IPS-18c (cell line): Measurements from ENCODE around the gene HOTAIR.

Source experiments
- H3K4me3 ChIP-seq: 2 replicates; pipeline ENCODE4 v1.7.0; 2013; ENCODE audit warnings: low read depth, mild to moderate bottlenecking, low read length, moderate library complexity; ENCODE audit not compliant: insufficient read depth
- H3K9me3 ChIP-seq: one replicate; pipeline ENCODE4 v1.6.1; 2013; ENCODE audit warnings: mild to moderate bottlenecking, low read length, moderate library complexity; ENCODE audit not compliant: control insufficient read depth, insufficient read depth

The HOTAIR gene

DNA sequence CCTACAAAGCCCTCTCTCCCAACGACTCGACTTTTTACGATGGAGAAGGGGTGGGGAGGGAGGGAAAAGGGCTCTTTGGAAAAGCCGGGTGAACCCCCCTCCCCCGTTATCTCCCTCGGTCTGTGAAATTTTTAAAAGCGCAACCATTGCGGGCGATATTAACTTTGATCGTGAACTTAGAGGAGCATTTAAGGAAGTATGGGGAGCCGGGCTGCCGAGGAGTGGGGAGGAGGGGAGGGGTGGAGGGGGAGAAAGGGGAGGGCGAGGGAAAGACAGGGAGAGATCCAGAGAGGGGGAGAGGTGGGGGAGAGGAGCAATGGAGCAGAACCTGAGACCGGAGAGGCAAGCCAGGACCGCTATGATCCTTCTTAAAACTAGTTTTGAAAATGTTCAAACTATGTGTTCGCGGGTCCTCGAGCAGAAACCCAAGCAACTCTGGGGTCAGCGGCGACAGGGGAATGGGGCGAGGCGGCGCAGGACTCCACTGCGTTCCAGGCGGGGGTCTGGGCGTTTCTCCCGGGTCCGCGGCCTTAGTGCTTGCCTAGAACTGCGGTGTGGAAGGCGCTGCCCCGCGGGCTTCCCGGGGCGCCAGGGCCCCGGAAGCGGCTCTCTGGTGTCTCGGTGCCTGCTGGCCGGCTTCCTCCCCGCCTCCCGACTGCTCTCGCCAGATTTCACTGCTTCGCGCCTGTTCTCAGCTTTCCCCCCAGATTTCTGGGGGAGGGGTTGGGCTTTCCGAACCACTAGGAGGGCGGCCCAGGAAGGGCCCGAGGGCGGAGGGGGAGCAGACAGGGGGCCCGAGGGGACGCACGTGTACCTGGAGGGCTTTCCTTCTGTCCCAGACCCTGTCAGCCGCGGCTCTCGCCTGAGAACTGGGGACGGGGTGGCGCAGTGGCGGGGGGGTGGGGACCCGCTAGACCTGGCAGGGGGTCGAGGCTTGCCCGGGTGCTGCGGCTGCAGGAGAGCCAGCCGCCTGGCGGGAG, at the start of gene HOTAIR:
TSS of gene HOTAIR (minus strand) at position 871 of the 980 bp plus-strand sequence.
- Histone ChIP-seq H3K4me3 (no peak within 1 kb of the TSS), H3K9me3 (peaks cover 4% of the 10 kb centered on the region)

DNA sequence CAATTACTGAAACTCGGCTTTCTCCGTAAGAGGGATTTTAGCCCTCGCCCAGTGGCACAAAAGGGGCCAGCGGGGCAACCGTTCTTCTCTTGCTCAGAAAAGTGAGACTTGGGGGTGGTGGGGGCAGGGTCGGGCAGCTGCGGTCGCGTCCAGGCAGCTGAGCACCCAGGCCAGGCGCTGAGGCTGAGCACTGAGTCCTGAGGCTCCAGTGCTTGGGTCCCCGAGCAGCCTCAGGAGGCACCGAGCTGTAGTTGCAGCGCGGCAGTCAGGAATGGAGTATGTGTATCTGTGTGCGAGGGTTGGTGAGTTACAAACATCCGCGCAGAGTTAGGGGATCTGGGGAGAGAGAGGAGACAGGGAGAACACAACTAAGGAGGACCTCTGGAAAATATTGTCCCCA, 49.4 kb upstream of the HOTAIR start:
- H3K4me3 ChIP-seq = no peak overlapping the region
- peaks cover 5% of the 10 kb centered on the region for H3K9me3 ChIP-seq

DNA sequence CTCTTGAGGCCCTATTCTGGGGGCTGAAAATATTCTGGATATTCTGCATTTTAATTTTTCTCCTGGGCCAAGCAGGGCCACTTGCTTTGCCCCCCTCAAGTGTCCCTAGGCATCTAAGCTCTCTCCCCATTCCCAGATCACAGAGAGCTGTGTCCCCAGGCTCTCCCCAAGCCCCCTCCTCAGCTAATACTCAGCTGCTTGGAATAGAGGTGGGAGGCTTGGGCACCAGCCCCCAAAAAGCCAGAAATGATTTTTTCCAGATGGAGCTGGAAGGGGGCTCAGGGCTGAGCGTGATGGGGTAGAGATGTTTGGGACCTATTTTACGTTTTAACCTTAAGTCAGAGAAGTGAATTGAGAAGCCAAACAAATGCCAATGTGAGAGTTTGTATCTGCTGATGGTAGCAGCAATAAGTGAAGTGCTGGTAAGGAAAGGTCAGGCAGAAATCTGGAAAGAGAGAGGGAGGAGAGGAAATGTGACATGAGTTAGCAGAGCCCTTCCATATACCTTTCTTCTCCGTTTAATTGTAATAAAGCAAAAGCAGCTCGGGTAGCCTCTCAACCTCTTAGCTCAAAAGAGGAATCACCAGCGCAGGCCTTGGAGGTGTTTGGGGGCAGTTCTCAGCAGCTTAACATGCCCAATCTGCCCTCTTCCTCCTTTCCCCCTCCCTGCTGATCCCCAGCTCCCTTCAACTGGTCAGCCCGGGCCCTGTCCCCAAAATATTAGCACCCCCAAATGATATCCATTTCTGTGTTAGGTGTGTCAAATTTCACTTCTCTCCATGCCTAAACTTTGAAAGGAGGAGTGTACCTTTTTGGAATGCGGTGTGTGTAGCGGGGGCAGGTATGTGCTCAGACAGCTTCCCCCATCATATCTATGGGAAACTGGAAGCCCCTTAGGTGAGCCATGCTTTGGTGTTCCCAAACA, 48.5 kb upstream of the HOTAIR start:
- Histone ChIP-seq H3K9me3 (peaks cover 2% of the 10 kb centered on the region), H3K4me3 (no peak overlapping the region)

DNA sequence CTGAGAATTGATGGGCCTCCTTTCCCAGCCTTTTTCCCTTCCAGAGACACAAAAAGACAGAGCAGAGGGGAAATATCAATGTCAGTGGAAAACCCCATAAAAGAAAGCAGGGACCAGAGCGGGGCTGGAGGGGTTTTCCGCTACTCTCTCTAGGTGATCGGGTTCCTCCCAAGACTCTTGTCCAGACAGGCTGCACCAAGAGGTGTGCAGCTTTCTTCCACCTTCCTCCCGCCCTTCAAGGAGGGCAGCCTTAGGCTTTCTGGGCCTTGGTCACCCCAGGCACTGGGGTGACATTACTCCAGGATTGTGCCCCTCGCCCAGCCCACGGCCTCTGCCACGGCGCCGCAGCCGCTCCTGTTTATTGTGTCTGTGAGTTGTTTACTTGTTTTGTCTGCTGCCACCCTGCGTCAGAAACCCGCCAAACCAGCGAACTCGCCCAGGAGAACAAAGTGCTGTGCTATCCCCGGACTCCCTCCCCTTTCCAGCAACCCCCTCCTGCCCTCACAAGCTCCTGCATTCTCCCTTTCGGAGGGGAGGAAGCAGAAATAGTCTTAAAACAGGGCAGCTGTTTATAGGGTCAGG, 46.8 kb upstream of the HOTAIR start:
- Histone ChIP-seq H3K4me3 (no peak overlapping the region), H3K9me3 (peaks cover 2% of the 10 kb centered on the region)

DNA sequence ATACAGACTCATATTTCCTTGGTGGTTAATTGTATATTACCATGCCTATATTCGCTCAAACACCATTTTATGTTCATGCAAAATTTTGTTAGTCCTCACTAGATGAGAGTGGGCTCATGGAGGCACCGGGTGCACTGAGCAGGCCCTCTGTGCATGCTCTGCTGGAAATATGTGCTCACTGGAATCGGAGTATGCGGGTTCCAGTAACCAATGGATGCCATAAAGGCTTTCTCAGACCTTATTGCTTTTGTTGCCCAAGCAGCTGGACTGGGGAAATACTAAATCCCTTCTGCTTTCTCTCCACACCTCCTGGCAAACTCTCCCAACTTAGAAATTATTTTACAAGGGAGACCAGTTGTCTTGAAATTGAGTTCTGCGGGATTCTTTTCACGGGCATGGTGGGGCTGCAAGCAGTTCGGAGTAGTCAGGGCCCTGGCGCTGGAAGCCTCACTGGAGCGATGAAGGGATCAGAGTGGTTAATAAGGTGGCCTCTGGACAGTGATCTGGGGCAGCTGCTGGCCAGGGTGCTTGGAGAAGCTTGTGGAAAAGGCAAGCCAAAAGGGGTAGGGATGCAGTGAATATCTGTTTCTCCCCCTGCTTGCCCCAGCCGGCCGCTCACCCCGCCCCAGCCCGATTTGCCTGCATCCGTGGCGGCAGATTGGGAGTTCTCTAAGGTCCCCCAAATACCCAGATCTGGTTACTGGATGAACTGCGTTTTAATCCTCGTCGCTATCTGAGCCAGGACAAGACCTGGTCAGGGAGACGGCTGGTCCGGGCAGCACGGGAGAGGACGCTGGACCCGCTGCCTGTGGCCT, 46.0 kb upstream of the HOTAIR start:
- H3K4me3 ChIP-seq = no peak overlapping the region
- H3K9me3 ChIP-seq = peaks cover 2% of the 10 kb centered on the region

- Histone ChIP-seq H3K4me3 (no peak overlapping the region), H3K9me3 (peaks cover 2% of the 10 kb centered on the region)
Observed at GRCh38 chr12:54019924-54020590, 45.3 kb upstream of the HOTAIR start.

DNA sequence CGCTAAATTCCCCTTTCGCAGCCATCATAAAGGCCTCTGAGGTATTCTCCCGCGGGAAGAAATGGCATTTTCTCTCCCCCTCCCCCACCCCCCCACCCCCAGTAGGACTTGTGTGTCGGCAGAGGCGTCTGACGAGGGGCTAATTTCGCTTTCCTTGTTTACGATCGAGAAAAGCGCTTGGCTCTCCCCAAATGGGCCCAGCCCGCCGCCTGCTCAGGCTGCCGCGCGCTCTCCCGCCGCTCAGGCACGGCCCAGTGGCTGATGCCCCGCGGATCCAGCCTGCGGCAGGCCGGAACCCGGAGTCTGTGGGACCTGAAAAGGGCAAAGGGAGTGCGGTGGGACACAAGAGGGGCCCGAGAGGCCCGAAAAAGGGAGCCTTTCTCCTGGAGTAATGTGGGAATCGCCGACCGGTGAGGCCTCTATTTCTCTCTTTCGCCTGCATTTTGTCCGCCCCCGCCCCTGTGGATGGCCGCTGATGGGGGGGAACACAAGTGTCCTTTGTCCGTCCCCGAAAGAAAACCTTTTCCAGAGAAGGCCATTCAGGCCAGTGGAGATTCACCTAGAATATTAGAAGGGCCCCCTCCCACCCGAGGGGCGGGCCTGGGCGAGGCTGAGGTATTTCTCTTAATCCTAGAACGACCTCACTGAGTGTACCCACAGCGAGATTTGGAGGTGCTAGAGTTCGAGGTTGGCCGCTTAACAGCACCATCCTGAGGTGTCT, 44.5 kb upstream of the HOTAIR start:
- Histone ChIP-seq H3K9me3 (peaks cover 2% of the 10 kb centered on the region), H3K4me3 (peak overlapping the region; percentile 28; the same call in 1 of the 2 replicates)

DNA sequence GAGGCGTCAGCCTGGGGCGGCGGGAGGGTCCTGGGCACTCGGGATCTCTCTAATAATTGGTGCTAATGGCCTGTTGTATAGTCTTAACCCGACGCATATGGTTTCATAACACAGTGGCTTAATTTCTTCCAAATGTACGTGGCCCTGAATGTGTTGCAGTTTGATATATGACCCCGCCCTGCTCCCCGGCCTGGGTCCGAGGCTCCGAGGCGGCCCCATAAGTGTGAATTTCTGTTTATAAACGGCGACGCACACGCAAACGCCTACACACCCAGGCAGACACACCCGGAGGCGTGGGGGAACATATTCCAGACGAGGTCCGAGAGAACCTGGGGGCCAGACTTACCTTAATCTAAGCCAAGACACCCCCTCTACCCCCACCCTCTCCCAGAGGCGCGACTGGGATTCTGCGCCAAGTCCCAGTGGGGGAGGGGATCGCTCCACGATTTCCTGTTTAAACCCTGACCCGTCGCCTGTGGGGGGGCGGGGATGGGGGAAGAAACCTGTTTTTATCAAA, 43.8 kb upstream of the HOTAIR start:
- peaks cover 2% of the 10 kb centered on the region for H3K9me3 ChIP-seq
- H3K4me3 ChIP-seq = peak overlapping the region; percentile 34; the same call in 1 of the 2 replicates

- peak overlapping the region; percentile 34 for H3K4me3 ChIP-seq
Observed at GRCh38 chr12:54017878-54018467, 43.2 kb upstream of the HOTAIR start.

DNA sequence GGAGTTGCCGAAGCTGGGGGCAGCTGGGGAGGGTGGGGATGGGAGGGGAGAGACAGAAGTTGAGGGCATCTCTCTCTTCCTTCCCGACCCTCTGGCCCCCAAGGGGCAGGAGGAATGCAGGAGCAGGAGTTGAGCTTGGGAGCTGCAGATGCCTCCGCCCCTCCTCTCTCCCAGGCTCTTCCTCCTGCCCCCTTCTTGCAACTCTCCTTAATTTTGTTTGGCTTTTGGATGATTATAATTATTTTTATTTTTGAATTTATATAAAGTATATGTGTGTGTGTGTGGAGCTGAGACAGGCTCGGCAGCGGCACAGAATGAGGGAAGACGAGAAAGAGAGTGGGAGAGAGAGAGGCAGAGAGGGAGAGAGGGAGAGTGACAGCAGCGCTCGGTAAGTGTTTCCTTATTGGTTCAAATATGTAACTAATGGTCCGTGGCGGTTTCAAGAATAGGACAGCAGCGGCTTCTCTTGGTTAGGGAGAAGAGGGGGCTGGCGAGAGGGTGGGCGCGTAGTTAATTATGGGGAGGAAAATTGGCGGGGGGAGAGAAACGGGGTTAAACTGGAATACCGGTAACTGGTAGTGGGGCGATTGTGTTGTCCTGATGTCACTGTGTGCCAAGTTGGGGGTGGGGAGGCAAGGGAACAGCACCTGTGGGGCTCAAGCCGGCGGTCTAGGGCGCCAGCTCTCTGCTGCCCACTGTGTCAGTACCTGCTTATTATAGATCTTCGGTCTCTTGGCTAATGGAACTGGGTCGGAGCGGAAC, 42.5 kb upstream of the HOTAIR start:
- Histone ChIP-seq H3K9me3 (peaks cover 2% of the 10 kb centered on the region), H3K4me3 (peak overlapping the region; percentile 34)

More at GRCh38 chr12:54017878-54018467, 43.2 kb upstream of the HOTAIR start:
- H3K9me3 ChIP-seq = peaks cover 2% of the 10 kb centered on the region

- no peak overlapping the region for H3K4me3 ChIP-seq
- H3K9me3 ChIP-seq = peaks cover 2% of the 10 kb centered on the region
Observed at GRCh38 chr12:54016478-54016964, 41.8 kb upstream of the HOTAIR start.

DNA sequence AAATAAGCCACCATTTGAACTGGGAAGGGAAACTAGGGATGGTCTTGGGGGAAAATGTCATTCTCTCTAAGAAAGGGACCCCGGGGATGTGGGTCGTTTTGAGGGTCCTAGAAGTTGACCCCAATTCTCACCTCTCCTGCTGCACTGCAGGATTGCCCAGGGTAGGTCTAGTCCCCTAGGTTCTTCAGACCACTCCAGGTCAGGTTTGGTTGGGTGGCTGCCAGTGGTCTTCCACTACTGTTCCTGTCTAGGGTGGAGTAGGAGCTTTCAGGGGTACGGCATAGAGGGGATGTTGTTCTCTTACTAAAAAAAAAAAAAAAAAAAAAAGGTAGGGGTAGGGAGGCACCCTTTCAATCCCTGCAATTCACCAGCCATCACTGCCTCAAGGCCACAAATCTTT, 41.3 kb upstream of the HOTAIR start:
- Histone ChIP-seq H3K9me3 (peaks cover under 1% of the 10 kb centered on the region), H3K4me3 (no peak overlapping the region)

- H3K4me3 ChIP-seq = no peak overlapping the region
Observed at GRCh38 chr12:54015018-54015931, 40.5 kb upstream of the HOTAIR start.

More at GRCh38 chr12:54015018-54015931, 40.5 kb upstream of the HOTAIR start:
- no peaks in the 10 kb centered on the region for H3K9me3 ChIP-seq
